NCI-H2081 treated with DMSO at 0.1 percent for 48 hours (cell line): ENCODE results near the gene AHCYL1.
"Not testable (repeated sequence)": the region's sequence is repeated elsewhere in the genome, so short reads cannot be mapped to it uniquely, and the experiment has no call there.

Source experiments
- DNase-seq: peaks from one replicate; lab custom pipeline; 2025; lab: John Stamatoyannopoulos, UW

Gene AHCYL1

GRCh38 chr1:109984456-109985246 is at the start of gene AHCYL1:
Gene AHCYL1, plus strand, starts transcription at chr1:109984765. Its CDS starts 288 bp downstream, at chr1:109985053.
- peak; percentile 78 for DNase-seq

- no peak for DNase-seq
These were observed 49.1 kb upstream of the AHCYL1 start for GRCh38 chr1:109935451-109935900.

GRCh38 chr1:109937738-109938137 is 46.8 kb upstream of the AHCYL1 start:
- DNase-seq = no peak

DNA sequence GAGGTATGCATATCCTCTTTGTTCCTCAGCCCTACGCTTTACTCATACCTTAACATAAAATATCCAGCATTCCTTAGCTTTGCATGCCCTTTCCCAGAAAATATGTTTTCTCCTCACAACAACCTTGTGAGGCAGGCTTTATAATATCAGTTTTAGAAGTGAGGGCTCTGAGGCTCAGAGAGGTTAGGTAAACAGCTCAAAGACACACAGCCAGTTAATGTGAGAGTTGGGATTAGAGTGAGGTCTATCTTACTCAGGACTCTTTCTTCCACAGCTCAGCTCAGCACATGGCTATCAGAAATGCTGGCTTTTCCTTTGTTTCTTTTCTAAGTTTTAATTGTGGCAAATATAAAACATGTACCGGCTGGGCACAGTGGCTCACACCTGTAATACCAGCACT is 46.0 kb upstream of the AHCYL1 start:
- DNase-seq = no peak

- DNase-seq = no peak
These were observed 42.1 kb upstream of the AHCYL1 start for GRCh38 chr1:109942434-109942833.

- DNase-seq = no peak
These were observed 40.0 kb upstream of the AHCYL1 start for GRCh38 chr1:109944541-109944940.

GRCh38 chr1:109946511-109946910 is 38.1 kb upstream of the AHCYL1 start:
- no peak for DNase-seq

- no peak for DNase-seq
These were observed 36.8 kb upstream of the AHCYL1 start for GRCh38 chr1:109947582-109948284.

- DNase-seq = no peak
These were observed 36.3 kb upstream of the AHCYL1 start for GRCh38 chr1:109948285-109948630.

DNA sequence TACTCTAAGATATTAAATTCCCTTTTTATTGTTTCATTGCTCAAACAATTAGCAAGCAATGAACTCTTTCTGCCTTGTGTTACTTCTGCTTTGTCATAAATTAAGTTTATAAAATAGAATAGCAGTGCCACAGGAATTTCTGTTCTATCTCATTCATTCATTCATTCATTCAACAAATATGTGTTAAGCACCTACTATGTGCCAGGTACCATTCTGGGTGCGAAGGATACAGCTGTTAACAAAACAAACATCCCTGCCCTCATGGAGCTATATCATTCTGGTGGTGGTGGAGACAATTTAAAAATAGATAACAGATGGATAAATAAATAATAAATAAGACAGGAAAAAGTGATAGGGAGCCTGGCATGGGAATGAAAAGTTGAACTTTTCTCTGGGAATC is 34.5 kb upstream of the AHCYL1 start:
- DNase-seq = no peak

GRCh38 chr1:109950509-109950908 is 34.1 kb upstream of the AHCYL1 start:
- no peak for DNase-seq

- not testable (repeated sequence) for DNase-seq
These were observed 33.1 kb upstream of the AHCYL1 start for GRCh38 chr1:109951501-109951900.

DNA sequence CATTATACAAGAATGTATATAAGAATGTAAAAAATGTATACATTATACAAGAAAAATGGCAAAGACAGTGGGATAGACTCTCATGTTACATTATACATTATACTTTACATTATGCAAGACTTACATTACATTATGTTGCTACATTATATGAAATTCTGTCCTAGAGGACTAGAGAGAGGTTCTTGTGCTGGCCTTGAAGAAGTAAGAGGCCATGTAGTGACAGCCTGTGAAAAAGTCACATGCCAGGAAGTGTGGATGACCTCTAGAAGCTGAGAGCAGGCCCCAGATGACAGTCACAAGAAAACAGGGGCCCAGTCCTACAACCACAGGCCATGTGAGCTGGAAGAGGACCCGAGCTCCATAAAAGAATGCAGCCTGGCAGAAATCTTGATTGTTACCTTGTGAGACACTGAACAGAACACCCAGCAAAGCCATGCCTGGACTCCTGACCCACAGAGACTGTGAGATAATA is 30.5 kb upstream of the AHCYL1 start:
- DNase-seq = no peak

- DNase-seq = no peak
These were observed 25.0 kb upstream of the AHCYL1 start for GRCh38 chr1:109959632-109959973.

DNA sequence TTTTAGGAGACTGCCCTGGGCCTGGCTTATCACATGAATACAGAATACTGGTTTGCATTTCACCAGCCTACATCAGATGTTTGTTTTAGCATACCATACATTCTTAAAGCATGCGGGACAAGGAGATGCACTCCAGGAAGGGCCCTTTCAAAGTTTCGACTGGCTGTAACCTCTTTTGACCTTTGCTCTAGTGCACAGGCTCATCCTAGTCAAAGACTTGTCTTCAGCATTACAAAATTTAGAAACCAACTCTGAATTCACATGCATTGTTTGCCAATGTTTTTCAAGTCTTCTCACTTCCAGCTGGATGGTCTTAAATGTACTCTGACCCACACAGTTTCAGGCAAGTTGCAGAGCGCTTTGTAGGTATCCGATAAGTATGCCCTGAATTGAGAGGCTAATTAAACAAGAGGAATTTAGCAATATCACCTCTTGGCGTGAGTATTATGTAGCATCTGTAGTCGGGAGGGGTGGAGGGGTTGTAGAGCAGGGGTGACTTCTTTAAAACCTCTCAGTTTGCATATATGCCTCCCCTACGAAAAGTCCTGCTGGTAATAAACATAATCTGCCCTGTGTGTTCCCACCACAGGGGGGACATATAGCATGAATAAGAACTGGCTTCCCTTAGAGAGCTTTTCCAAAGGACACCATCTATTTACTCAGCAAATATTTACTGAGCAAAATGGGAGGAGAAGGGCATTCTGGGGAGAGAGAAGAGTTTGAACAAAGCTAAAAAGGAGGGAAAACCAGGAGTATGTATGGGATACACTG is 24.4 kb upstream of the AHCYL1 start:
- peak; percentile 41 for DNase-seq

- DNase-seq = no peak
These were observed 23.8 kb upstream of the AHCYL1 start for GRCh38 chr1:109960745-109961094.

DNA sequence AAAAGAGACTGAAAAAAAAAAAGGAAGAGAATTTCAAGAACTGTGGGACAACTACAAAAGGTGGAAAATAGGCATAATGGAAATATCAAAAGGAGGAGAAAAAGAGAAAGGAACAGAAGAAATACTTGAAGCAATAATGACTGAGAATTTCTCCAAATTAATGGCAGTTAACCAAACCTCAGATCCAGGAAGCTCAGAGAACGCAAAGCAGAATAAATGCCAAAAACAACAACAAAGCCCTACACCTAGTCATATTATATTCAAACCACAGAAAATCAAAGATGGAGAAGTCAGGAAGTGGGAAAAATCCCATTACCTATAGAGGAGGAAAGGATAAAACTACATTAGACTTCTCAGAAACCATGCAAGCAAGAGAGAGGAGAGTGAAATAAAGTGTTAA is 20.7 kb upstream of the AHCYL1 start:
- no peak for DNase-seq

DNA sequence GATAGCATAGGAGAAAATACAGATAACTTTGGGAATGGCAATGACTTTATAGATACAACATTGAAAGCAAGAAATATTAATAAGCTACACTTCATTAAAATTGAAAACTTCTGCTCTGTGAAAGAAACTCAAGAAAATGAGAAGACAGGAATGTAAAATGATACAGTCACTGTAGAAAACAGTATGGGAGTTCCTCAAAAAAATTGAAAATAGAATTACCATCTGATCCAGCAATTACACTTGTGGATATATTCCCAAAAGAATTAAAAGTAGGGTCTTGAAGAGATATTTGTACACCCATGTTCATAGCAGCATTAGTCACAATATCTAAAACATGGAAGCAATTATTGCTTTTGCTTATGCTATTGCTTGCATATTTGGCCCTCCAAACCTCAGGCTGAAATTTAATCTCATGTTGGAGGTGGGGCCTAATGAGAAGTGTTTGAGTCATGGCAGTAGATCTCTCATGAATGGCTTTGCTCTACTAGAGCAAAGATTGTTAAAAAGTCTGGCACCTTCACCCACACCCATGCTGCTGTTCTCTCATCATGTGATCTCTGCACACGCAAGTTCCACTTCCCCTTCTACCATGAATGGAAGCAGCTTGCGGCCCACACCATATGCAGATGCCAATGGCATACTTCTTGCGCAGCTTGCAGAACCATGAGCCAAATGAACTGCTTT is 15.3 kb upstream of the AHCYL1 start:
- no peak for DNase-seq

DNA sequence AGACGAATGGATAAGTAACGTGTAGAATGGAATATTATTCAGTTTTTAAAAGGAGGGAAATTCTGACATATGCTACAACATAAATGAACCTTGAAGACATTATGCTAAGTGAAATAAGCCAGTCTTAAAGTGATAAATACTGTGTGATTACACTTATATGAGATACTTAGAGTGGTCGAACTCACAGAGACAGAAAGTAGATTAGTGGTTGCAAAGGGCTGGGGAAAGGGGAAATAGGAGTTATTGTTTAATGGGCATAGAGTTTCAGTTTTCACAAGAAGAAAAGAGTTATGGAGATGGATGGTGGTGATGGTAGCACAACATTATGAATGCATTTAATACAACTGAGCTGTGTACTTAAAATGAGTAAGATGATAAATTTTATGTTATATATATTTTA is 14.7 kb upstream of the AHCYL1 start:
- no peak for DNase-seq

DNA sequence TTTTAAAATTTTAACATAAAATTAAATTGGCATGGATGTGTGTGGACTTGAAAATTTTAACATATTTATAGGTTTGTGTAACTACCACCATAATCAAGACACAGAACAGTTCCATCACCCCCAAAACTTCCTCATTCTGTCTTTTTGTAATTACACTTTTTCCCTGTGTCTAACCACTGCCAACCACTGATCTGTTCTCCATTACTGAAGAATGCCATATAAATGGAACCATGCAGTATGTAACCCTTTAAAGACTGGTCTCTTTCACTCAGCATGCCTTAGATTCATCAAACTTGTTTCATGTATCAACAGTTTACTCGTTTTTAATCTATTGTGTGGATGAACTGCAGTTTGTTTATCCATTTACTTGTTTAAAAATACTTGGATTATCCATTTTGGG is 13.0 kb upstream of the AHCYL1 start:
- no peak for DNase-seq

DNA sequence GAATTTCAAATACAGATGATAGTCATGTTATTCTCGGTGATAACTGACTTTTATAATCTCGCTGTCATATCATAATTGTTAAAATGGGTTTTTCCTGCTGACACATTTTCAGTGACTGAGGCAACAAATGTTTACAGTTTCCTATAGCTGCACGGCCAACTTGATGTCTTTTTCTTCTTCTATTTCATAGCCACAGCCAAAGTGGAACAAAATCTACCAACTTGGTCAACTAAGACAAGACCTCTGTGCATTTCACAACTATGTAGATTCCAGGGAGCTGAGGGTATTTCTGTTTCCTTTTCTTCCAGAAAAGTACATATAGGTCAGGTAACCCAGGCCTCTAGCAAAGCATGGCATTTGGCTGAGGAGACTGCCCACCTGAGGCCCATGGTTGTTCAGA is 10.4 kb upstream of the AHCYL1 start:
- DNase-seq = no peak

DNA sequence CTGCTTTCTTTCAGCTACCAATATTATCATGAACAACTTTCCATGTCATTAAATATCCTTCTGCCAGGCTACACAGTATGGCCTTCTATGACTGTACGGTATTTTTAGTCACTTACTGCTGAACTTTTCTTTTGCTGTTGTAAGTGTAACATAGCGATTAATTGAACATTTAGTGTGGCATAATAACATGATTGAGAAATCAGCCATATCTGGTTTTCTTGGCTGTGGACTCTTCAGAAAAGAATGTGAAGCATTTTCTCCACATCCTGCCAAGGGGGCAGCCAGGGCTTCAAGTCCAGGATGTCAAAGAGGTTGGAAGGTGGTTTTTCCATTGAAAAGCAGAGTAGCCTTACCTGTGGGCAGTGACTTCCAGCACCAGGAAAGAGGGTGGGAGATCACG is 8.8 kb upstream of the AHCYL1 start:
- no peak for DNase-seq
